Activated CD4-positive, alpha-beta T cell treated with anti-CD3 and anti-CD28 coated beads, Interleukin-2, amount 50 U/mL, for 1 hour (primary cell): Measurements from ENCODE around the gene ESPNL.

ENCODE experiments used
- DNase-seq: peaks from one replicate; pipeline ENCODE4 v3.0.0-alpha.2; 2020

Gene ESPNL

DNA sequence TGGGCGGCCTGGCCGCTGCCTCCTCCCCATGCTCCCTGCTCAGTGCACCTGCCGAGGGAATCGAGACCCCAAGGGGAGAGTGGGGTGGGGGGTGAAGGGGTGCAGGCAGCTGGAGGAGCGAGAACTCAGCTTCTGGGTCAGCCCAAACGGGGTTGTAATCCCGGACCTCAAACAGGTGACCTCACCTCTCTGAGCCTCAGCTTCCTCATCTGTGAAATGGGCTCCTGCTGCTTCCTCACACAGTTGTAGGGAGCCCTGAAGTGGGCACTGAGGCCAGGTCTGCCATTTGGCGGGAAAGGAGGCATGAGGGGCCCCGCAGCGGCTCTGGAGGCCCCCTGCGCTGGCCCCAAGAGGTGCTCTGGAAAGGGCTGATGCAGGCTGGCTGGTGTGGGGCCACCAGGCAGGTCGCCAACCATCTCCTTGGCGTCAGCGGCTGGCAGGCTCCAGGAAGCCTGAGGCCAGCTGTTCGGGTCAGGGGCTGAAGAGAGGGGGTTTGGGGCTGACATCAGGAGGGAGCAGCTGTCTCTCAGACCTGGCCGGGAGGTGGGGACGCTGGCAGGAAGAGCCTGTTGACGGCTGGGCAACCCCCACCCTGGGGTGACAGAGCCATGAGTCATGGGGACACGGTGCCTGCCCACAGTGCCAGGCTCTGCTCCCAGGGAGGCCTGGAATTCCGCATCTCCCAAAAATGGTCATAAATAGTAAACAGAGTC, 43.3 kb downstream of the ESPNL start:
- DNase-seq = no peak

DNA sequence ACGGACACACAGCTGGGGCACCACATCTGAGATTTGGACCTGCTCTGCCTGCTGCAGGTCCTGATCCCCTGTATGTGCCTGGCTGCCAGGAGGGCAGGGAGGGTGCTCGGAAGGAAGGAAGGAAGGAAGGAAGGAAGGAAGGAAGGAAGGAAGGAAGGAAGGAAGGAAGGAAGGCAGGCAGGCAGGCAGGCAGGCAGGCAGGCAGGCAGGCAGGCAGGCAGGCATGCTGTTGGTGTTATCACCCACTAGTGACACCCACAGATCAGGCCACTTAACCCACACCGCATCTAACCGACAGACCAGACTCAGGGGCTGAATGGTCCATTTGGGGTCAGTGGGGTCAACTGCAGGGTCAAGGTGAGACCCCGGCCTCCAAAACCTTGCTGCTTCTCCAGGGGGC, 44.1 kb downstream of the ESPNL start:
- DNase-seq = no peak

DNA sequence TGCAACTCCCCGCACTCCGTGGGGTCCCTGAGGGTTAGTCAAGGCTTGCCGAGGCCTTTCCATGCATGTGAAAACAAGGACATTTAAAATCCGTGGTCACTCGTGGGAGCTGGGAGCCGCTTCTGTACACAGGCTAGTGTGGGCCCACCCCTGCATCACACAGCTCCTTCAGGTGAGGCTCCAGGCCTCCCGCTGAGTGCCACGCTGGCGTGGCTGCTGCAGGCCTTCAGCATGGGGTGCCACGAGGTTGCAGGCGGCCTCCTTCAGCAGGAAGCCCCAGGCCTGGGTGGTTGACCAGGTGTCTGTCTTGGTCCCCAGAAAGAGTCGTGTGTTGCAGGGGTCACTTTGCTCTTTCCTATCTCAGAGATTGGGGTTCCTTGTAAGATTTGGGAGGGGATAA, 44.9 kb downstream of the ESPNL start:
- DNase-seq = no peak

DNA sequence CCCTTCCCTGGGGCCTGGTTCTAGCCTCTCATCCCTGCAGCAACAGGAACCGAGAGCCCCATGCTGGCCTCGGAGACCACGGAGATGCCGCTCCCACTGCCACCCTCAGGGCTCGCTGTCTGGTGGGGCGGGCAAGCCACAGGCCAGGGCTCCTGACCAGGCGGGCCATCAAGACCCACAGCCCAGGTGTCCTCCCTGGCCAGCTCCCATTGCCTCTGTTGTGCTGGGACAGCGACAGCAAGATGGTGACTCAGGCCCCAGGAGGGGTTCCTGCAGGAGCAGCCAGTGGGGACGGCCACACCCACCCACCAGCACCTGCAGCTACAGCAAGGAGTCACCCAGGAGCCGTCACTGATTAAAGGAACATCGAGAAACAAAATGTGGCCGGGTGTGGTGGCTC, 45.7 kb downstream of the ESPNL start:
- no peak for DNase-seq

DNA sequence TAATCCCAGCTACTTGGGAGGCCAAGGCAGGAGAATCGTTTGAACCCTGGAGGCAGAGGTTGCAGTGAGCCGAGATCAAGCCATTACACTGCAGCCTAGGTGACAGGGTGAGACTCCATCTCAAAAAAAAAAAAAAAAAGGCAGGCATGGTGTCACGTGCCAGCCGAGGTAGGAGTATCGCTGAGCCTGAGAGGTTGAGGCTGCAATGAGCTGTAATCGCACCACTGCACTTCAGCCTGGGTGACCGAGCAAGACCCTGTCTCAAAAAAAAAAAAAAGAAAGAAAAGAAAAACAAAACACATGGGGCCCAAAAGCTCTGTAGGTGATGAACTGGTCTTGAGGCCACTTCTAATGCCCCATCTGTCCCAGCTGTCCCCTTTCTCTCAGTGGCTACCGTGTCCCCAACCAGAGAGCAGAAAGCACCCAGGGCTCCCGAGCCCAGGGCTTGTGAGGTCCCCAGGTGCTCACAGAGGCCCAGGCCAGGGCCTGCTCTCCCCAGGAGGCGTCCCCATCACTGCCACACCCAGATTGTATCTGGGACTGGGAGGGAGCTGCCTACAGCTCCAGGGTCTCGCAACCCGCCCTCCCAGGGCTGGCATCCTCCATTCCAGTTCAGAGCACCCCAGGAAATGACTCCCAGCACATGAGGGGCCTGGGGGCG, 46.9 kb downstream of the ESPNL start:
- no peak for DNase-seq

DNA sequence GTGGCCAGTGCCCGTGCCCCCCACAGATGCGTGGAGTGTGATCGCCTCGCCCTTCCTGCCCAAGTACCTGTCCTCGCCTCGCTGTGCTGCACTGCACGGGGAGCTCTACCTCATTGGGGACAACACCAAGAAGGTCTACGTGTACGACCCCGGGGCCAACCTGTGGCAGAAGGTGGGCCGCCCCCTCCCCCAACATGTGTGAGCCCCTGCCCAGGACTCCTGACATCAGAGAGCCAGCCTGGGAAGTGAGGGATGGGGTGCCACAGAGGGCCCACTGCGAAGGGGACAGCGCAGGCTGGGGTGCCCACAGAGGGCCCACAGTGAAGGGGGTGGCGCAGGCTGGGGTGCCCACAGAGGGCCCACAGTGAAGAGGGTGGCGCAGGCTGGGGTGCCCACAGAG, 48.8 kb downstream of the ESPNL start:
- no peak for DNase-seq

DNA sequence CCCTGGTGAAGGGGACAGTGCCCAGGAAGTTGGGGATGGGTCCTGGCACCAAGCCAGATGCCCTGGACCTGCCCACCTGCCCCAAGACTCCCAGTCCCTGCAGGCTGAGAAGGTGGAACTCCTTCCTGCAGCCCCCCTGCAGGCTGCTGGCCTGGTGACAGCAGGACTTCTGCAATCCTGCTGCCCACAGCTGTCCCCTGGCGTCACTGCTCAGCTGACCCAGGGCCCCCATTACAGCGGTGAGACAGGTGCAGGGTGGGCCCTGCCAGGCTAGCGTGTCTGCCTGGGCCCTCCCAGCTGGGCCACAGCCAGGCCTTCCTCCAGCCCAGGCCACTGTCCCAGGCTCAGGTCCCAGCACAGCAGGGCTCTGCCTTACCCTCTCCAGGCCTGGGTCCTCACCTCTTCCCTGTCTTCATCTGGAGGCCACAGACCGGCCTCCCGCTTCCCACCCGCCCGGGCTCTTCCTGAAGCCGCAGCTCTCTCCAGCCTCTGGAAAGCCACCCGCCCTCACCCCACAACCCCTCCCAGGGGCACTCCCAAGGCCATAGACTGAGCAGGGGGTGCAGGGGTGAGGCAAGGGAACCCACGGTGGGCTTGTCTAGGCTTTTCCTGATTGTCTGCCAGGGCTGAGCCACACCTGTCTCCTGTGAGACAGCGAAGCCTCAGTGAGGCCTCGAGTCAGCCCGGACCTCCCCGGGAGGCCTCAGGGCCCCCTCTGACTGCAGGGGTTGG, 49.9 kb downstream of the ESPNL start:
- no peak for DNase-seq

DNA sequence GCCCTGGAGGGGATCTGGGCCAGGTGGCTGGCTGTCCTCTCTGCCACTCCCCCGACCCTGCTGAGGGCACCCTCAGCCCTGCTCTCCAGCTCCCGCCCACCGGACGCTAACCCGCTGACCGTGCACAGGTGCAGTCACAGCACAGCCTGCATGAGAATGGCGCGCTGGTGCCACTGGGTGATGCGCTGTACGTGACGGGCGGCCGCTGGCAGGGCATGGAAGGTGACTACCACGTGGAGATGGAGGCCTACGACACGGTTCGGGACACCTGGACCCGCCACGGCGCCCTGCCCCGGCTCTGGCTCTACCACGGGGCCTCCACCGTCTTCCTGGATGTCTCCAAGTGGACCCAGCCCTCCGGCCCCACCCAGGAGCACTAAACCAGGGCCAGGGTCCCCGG, 50.5 kb downstream of the ESPNL start:
- no peak for DNase-seq

DNA sequence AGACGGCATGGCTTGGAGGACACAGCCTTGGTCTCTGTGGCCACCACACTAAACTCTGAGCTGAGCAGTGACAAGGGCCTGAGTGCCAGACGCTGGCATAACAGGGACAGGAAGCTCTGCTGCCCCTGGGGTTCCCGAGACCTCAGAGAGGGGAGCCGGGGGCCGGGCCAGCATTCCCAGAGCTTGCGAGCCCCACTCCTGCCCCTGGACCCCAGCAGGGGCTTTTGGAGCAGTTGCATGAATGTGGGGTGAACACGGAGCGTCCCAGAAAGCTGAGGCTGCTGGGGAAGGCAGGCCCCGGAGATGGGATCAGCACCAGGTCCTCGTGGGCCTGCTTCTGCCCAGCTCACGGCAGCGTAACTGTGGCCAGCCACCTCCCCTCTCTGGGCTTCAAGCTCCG, 51.1 kb downstream of the ESPNL start:
- no peak for DNase-seq

DNA sequence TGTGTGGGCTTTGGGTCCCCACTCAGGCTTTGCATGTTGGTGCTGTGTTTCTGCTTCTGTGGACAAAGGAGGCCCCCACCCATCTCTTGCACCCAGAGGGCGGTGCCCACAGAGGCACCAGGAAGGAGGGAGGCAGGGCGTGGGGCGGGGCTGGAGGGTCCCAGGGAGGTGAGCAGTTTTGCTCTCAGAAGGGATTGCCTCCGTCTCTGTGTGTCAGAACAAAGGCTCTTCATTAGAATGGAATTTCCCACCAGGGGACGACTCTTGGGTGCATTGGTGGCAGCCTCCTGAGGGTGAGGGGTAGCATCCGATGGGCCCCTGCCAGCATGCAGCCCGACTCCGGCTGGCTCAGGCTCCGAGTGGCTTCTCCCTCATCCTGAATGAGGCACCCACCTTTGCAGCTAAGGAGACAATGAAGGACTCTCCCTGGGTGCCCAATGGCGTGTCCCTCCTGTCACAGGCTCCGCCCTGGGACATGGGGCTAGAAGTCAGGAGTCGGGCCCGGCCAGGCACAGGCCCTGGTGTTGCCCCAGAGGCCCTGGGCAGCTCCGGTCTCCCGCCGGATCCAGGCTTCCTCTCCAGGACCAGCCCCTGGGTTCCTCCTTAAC, 51.6 kb downstream of the ESPNL start:
- DNase-seq = no peak

DNA sequence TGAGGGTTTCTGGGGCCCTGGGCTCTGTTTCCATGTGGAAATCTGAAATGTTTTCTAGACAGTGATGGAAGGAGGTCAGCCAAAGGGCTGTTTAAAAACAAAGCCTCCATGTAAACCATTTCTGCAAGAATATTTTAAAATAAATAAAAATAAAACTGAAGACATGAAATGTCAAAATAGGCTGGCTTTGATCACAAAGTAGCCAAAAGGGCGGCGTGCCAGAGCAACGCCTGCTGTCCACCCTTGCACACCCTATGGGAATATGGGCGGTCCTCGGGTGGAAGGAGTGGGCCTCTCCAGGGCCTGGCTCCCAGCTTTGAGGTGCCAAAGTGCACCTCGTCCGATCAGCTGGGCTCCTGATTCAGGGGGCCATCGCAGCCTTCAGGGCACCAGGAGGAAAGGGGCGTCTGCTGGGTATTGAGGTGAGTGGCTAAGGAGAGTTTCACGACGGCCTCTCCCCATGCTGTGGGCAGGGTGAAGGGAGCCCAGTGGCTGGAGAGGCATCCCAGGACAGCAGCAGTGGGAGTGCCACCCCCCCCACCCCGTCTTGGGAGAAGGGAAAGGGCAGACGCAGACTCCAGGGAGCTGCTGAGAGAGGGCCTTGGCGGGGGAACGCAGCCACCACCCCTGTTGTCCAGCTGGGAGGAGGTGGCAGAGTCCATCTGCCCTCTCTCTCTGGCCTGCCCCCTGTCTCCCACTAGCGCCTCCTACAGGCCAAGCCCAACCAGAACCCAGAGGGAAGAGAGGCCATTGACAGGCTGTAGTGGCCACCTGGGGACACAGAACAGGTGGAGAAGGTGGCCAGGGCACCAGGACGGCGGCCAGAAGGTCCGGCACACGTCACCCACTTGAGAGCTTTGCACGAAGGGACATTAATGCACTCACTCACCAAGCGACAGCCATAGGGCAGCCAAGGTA, 52.9 kb downstream of the ESPNL start:
- no peak for DNase-seq

DNA sequence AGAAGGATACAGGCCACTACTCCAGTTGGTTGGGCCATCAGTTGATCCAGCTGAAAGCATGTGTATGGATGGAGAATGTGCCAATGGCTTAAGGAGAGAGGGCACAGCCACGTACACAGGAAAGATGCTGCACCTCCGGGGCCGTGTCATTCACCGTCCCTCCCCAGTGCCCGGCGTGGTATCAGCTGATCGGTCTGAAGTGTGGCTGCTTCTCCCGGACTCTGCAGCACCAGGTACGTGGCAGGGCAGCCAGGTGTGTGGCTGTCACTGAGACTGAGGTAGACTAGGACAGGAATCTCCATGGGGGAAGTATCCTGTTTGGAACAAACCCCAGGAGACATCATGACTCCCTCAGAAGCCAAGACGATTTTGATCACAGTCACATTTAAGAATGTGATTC, 54.4 kb downstream of the ESPNL start:
- DNase-seq = no peak

DNA sequence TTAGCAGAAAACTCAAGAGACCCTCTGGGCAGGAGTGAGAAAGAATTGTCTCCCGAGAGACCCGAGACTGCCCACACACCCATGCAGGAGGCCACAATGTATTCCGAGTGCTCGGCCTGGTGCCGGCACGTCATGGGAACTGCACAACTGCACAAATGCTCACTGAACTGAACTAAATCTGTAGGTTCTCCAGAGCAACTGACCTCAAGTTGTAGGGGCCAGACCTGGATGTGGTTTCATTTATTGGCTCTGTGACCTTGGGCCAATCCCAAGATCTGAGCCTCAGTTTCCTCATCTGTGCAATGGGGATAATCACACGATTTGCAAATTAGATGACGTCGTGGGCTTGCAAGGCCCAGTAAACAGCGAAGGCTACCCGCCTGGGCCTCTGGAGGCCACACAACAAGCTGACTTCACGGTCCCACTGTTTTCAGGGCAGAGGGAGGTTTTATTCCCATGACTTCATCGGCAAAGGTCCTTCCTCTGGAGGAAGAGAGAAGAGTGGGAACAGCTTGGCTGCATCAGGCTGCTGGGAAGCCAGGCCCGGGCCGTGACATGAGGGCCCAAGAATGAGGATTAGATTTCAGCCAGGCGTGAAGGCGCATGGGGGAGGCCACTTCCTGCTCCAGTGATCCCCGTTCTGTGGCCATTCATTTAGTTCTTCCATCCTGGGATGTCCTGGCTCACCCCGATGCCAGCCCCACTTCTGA, 55.1 kb downstream of the ESPNL start:
- no peak for DNase-seq

DNA sequence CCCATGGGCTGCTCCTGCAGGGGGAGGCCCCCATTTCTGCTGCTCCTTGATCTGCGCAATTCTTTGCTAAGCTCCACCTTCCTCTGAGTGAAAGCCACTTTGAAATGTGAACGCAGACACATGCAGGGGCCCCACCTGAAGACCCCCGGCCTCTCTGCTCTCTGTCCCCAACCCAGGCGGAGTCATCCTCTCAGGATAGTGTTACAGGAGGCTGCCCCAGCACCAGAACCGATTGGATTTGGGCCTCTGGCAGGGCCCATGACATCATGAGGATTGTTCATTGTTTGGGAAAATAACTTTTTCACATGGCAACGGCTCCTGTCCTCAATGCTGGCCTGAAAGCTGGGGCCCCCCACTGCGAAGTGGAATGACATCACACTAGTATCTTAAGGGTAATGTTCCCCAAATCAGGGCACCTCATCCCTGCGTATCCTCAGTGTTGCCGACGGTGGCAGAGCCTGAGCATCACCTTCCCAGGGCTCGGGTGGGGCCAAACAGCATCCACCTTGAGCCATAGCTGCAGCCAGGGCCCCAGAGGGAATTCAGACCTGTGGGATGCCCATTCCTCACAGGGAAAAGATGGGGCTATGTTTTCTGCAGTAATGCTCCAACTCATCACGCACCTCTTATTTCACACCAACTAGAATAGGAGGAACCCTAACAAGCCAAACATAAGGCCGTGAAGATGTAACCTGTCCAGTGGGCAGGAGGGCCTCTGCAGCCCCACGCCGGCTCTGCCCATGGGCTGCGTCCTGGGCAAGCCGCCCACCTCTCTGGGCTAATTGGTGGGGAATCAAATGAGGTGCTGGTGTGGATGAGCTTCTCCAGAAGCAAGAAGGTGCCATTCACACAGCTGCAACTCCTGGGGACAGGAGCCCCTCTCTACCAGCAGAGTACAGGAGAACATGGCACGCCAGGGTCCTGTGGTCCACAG, 55.9 kb downstream of the ESPNL start:
- DNase-seq = no peak

DNA sequence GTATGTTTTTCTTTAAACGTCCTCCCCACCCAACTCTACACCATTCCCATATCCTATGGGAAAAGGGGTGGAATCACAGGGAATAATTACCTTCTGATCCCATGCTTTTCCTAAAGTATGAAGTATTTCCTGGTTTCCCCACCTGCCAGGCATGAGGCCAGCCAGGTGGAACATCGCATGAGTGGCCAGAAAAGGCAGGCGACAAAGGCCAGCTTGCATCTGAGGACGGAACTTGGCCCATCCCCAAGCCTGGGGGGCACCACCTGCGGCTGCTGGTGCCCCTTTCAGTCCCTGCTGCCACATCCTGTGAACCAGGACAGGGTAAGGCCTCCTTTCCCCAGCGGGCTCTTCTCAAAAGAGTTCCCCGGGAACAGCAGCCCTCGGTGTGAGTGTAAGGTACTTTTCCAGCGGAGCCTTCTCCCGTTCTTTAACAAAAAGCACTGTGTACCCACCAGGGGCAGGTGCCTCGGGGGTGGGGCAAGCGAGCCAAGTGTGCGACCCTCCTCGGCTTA, 57.4 kb downstream of the ESPNL start:
- no peak for DNase-seq

DNA sequence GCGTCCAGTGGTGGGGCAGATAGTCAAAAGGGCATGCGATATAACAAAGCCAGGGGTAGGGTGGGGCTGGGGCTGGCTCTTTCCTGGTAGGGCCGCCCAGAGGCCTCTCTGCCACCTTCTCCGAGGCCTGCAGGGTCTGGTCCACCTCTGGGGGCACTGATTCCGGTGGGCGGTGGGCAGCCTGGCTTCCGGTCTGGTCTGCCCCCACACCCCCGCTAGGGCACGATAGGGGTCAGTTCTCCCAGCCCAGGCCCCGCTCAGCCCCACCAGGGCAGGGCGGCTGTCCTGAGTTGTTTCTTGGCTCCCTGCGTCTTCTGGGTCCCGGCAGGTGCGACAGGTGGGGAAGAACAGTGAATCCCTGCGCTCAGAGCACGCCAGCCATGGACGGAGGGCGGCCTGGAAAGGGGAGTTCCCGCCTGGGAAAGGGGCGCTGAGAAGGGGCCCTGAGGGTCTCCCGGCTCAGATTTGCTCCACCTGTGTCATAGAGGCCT, 57.9 kb downstream of the ESPNL start:
- no peak for DNase-seq

DNA sequence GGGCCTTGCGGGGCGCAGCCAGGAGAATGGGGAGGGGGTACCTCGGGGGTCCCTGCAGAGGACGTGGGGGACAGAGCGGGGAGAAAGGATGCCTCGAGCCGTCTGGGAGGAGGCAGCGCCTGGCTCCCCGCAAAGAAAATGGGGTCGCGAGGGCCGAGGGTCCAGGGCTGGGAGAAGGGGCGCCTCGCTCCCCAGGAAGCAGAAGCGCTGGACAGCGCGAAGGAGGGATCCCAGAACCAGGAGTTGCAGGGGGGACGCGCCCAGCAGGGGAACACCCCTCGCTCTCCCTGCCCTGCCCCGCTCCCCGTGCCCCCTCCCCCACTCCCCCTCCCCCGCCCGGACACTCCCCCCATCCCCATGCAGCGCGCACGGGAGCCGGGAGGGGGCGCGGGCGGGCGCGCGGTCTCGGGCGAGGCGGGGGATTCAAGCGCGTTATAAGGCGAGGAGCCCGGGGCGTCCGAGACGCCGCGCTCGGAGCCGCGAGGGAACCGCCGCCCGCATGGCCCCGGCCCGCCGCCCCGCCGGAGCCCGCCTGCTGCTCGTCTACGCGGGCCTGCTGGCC, 58.5 kb downstream of the ESPNL start, which contains the start of gene ERFE:
TSS of gene ERFE (plus strand) at position 462 of the 562 bp plus-strand sequence. CDS start at position 500, 38 bp downstream.
- peak; percentile 38 for DNase-seq

DNA sequence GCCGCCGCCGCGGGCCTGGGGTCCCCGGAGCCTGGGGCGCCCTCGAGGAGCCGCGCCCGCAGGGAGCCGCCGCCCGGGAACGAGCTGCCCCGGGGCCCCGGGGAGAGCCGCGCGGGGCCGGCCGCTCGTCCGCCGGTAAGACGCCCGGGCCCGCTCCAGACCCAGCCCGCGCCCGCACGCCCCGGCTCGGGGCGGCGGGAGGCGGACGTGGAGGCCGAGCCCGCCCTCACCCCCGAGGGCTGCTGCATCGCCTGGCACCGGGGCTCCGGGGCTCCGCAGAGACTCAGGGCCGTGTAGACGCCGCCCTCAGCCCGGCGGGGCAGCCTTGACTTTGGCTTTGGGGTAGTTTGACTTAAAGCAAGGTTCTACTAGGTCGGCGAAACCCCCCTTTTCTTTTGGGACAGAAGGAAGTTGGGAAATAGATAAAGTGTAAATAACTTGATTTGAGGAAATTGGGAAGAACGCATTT, 59.0 kb downstream of the ESPNL start:
- DNase-seq = peak; percentile 13

DNA sequence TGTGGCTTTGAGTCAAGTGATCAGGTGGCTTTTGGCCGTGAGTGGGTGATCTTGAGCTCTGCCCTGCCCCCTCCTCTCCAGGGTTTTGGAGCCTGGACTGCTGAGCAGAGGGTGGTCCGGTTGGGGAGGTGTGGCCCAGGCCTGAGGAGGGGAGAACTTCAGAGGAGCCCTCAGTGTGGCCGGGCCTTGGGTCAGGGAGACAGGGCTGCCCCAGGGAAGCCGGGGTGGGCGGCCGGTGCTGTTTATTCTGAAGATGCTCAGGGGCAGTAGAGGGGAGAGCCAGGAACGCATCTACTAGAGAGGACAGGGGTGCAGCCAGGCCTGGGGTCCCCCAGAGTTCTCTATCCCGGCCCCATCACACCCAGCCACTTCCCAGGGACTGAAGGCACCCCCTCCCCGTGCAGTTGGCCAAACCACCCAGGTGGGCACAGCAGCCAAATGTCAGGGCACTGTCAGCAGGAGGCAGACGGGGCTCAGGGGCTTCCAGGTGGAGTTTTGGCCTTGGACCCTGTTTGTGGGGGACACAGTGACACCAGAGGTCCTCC, 59.6 kb downstream of the ESPNL start:
- no peak for DNase-seq
